HEK293 (cell line): ENCODE data around the gene KIF2C.
A peak's percentile ranks its signal among the peaks of the same experiment; 100 is the strongest.

ENCODE experiments used
- CTCF ChIA-PET: fragments of 350-600 bp; formaldehyde crosslinking; extraction: SDS; loops from one replicate; lab custom pipeline; 2021; ENCODE audit warnings: antibody characterized with exemption; lab: Yijun Ruan, JAX
- POLR2A ChIA-PET: fragments of 300-600 bp; formaldehyde crosslinking; extraction: SDS; loops from one replicate; lab custom pipeline; 2020; ENCODE audit warnings: antibody characterized with exemption, inconsistent platforms; lab: Yijun Ruan, JAX
- H3K27ac ChIP-seq: fragments of 200-500 bp; sonication (Bioruptor generic); 2 replicates; pipeline ENCODE4 v1.5.1; 2014; ENCODE audit warnings: low read depth, low read length, control low read depth, inconsistent platforms; ENCODE audit errors: extremely low read depth
- H3K36me3 ChIP-seq, 2 experiments: fragments of 200-500 bp in 1 of 2; sonication (Bioruptor generic) in 1 of 2; 1 replicate in 1 of 2; 2 replicates in 1 of 2; pipeline ENCODE4 v1.5.1; 2014 to 2017; ENCODE audit warnings: inconsistent platforms in 2 of 2, low read length in 2 of 2; ENCODE audit not compliant: control insufficient read depth in 2 of 2, insufficient read depth in 1 of 2
- H3K4me1 ChIP-seq: fragments of 200-500 bp; sonication (Bioruptor generic); 2 replicates; pipeline ENCODE4 v1.5.1; 2014; ENCODE audit warnings: mild to moderate bottlenecking, low read length, inconsistent platforms; ENCODE audit not compliant: control insufficient read depth, insufficient read depth
- H3K4me3 ChIP-seq: 2 replicates; pipeline ENCODE4 v1.5.1; 2011; ENCODE audit warnings: low read depth, mild to moderate bottlenecking, control low read depth, low read length, moderate library complexity
- H3K9me3 ChIP-seq: fragments of 200-500 bp; sonication (Bioruptor generic); 2 replicates; pipeline ENCODE4 v1.5.1; 2014; ENCODE audit warnings: low read depth, low read length, inconsistent platforms; ENCODE audit not compliant: control insufficient read depth, insufficient read depth
- GLIS2 ChIP-seq: fragments of 450-650 bp; formaldehyde crosslinking; IDR thresholded peaks from 2 replicates; pipeline ENCODE4 v1.5.1; 2016; ENCODE audit warnings: missing biosample characterization, missing genetic modification characterization
- ZNF184 ChIP-seq: fragments of 450-650 bp; IDR thresholded peaks from 2 replicates; pipeline ENCODE4 v1.5.1; 2018; ENCODE audit warnings: missing biosample characterization, mild to moderate bottlenecking, missing genetic modification characterization
- ZNF366 ChIP-seq: fragments of 450-650 bp; formaldehyde crosslinking; conservative IDR thresholded peaks from 2 replicates; pipeline ENCODE4 v1.5.1; 2016; ENCODE audit warnings: missing biosample characterization, missing genetic modification characterization
- ZNF585B ChIP-seq: fragments of 450-650 bp; formaldehyde crosslinking; IDR thresholded peaks from 2 replicates; pipeline ENCODE4 v1.5.1; 2016; ENCODE audit warnings: missing biosample characterization, missing genetic modification characterization
- ZNF626 ChIP-seq: fragments of 450-650 bp; sonication (Bioruptor Pico); formaldehyde crosslinking; IDR thresholded peaks from 2 replicates; pipeline ENCODE4 v1.5.1; 2018; ENCODE audit warnings: missing biosample characterization, missing genetic modification characterization, inconsistent platforms
- ZNF830 ChIP-seq: fragments of 450-650 bp; IDR thresholded peaks from 2 replicates; pipeline ENCODE4 v1.5.0; 2018; ENCODE audit warnings: missing biosample characterization, missing genetic modification characterization, low read depth, mild to moderate bottlenecking, moderate library complexity
- TF ChIP-seq, protein P1 (sequence below): fragments of 450-650 bp; formaldehyde crosslinking; IDR thresholded peaks from 2 replicates; pipeline ENCODE4 v1.5.1; 2016; ENCODE audit warnings: missing biosample characterization, missing genetic modification characterization
- TF ChIP-seq, protein P2 (sequence below): fragments of 450-650 bp; formaldehyde crosslinking; IDR thresholded peaks from 2 replicates; pipeline ENCODE4 v1.5.1; 2016; ENCODE audit warnings: missing biosample characterization, missing genetic modification characterization
- TF ChIP-seq, protein P3 (sequence below): fragments of 450-650 bp; formaldehyde crosslinking; IDR thresholded peaks from 2 replicates; pipeline ENCODE4 v1.5.1; 2016; ENCODE audit warnings: missing biosample characterization, missing genetic modification characterization
- TF ChIP-seq, protein P4 (sequence below): sonication (generic); formaldehyde crosslinking; IDR thresholded peaks from 2 replicates; pipeline ENCODE4 v1.8.1; 2022; ENCODE audit warnings: mild to moderate bottlenecking, moderate library complexity, missing genetic modification reagents

The KIF2C gene

DNA sequence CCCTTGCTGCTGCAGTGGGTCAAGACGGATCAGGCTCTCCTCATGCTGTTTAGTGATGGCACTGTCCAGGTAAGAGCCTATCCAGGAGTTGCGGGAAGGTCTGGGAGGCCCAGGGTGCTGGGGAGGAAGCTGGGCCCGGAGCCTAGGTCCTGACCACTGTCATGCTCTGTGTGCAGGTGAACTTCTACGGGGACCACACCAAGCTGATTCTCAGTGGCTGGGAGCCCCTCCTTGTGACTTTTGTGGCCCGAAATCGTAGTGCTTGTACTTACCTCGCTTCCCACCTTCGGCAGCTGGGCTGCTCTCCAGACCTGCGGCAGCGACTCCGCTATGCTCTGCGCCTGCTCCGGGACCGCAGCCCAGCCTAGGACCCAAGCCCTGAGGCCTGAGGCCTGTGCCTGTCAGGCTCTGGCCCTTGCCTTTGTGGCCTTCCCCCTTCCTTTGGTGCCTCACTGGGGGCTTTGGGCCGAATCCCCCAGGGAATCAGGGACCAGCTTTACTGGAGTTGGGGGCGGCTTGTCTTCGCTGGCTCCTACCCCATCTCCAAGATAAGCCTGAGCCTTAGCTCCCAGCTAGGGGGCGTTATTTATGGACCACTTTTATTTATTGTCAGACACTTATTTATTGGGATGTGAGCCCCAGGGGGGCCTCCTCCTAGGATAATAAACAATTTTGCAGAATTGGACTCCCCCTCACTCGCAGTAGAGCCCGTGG, 65.8 kb downstream of the KIF2C start (continued):
- no peak for TF ChIP-seq ZNF184 (tag by site-specific recombination)
- TF ChIP-seq, protein P1, sequence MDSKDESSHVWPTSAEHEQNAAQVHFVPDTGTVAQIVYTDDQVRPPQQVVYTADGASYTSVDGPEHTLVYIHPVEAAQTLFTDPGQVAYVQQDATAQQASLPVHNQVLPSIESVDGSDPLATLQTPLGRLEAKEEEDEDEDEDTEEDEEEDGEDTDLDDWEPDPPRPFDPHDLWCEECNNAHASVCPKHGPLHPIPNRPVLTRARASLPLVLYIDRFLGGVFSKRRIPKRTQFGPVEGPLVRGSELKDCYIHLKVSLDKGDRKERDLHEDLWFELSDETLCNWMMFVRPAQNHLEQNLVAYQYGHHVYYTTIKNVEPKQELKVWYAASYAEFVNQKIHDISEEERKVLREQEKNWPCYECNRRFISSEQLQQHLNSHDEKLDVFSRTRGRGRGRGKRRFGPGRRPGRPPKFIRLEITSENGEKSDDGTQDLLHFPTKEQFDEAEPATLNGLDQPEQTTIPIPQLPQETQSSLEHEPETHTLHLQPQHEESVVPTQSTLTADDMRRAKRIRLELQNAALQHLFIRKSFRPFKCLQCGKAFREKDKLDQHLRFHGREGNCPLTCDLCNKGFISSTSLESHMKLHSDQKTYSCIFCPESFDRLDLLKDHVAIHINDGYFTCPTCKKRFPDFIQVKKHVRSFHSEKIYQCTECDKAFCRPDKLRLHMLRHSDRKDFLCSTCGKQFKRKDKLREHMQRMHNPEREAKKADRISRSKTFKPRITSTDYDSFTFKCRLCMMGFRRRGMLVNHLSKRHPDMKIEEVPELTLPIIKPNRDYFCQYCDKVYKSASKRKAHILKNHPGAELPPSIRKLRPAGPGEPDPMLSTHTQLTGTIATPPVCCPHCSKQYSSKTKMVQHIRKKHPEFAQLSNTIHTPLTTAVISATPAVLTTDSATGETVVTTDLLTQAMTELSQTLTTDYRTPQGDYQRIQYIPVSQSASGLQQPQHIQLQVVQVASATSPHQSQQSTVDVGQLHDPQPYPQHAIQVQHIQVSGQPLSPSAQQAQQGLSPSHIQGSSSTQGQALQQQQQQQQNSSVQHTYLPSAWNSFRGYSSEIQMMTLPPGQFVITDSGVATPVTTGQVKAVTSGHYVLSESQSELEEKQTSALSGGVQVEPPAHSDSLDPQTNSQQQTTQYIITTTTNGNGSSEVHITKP: no peak
- TF ChIP-seq, protein P2, sequence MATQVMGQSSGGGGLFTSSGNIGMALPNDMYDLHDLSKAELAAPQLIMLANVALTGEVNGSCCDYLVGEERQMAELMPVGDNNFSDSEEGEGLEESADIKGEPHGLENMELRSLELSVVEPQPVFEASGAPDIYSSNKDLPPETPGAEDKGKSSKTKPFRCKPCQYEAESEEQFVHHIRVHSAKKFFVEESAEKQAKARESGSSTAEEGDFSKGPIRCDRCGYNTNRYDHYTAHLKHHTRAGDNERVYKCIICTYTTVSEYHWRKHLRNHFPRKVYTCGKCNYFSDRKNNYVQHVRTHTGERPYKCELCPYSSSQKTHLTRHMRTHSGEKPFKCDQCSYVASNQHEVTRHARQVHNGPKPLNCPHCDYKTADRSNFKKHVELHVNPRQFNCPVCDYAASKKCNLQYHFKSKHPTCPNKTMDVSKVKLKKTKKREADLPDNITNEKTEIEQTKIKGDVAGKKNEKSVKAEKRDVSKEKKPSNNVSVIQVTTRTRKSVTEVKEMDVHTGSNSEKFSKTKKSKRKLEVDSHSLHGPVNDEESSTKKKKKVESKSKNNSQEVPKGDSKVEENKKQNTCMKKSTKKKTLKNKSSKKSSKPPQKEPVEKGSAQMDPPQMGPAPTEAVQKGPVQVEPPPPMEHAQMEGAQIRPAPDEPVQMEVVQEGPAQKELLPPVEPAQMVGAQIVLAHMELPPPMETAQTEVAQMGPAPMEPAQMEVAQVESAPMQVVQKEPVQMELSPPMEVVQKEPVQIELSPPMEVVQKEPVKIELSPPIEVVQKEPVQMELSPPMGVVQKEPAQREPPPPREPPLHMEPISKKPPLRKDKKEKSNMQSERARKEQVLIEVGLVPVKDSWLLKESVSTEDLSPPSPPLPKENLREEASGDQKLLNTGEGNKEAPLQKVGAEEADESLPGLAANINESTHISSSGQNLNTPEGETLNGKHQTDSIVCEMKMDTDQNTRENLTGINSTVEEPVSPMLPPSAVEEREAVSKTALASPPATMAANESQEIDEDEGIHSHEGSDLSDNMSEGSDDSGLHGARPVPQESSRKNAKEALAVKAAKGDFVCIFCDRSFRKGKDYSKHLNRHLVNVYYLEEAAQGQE: no peak

DNA sequence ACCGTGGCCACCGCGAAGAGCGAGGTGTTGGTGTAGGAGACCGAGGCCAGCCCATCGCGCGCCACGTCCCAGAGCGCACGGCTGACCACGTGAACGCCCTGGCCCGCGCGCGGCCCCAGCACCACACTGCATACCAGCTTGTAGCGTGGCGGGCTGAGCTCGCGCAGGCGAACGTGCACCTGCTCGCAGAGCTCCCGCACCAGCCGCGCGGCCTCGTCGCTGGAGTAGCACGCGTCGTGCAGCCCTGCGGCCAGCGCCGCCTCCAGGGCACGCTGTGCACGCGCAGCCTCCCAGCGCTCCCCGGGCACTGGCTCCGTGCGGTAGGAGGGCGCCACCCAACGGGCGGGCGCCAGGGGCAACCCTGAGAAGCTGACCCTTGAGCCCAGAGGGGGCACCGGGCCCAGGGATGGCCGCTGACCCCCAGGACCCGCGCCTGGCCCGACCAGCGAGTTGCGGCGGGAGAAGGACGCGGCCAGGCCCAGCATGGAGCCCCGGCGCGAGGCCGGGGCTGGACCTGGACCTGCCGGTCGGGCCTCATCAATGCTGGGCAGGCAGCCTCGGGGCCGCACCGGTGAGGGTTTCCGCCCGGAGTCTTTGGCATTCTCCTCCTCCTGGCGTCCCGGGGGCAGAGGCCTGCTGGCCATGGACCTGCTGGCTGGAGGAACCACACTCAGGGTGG, 66.5 kb downstream of the KIF2C start:
- ChIA-PET CTCF (interaction anchor here (0.6 kb wide), 1 partner anchor 39 kb away, joined by 3 read pairs; no protein-coding TSS in a partner anchor), POLR2A (interaction anchor here (0.5 to 4.0 kb wide), 4 partner anchors 13 to 76 kb away, joined by 3 to 84 read pairs (median 4); partner anchors contain the start of gene RPS8)
- H3K9me3 ChIP-seq: no peaks in the 10 kb centered on the region
- H3K4me1 ChIP-seq: peaks cover 19% of the 10 kb centered on the region
- H3K27ac ChIP-seq: peak overlapping the region; percentile 72; the same call in 1 of the 2 replicates
- no peak for TF ChIP-seq ZNF830 (tag by site-specific recombination)
- TF ChIP-seq, protein P3, sequence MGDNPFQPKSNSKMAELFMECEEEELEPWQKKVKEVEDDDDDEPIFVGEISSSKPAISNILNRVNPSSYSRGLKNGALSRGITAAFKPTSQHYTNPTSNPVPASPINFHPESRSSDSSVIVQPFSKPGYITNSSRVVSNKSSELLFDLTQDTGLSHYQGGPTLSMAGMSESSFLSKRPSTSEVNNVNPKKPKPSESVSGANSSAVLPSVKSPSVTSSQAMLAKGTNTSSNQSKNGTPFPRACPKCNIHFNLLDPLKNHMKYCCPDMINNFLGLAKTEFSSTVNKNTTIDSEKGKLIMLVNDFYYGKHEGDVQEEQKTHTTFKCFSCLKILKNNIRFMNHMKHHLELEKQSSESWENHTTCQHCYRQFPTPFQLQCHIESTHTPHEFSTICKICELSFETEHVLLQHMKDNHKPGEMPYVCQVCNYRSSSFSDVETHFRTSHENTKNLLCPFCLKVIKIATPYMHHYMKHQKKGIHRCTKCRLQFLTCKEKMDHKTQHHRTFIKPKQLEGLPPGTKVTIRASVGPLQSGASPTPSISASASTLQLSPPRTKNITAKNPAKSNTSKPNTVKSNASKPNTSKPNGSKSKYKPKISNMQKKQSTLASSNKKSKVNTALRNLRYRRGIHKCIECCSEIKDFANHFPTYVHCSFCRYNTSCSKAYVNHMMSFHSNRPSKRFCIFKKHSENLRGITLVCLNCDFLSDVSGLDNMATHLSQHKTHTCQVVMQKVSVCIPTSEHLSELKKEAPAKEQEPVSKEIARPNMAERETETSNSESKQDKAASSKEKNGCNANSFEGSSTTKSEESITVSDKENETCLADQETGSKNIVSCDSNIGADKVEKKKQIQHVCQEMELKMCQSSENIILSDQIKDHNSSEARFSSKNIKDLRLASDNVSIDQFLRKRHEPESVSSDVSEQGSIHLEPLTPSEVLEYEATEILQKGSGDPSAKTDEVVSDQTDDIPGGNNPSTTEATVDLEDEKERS (tag by site-specific recombination): no peak
- TF ChIP-seq, protein P4, sequence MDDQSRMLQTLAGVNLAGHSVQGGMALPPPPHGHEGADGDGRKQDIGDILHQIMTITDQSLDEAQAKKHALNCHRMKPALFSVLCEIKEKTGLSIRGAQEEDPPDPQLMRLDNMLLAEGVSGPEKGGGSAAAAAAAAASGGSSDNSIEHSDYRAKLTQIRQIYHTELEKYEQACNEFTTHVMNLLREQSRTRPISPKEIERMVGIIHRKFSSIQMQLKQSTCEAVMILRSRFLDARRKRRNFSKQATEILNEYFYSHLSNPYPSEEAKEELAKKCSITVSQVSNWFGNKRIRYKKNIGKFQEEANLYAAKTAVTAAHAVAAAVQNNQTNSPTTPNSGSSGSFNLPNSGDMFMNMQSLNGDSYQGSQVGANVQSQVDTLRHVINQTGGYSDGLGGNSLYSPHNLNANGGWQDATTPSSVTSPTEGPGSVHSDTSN: no peak
- TF ChIP-seq ZNF366 (tag by site-specific recombination): no peak
- TF ChIP-seq GLIS2 (tag by site-specific recombination): no peak
- no peak for TF ChIP-seq ZNF585B (tag by site-specific recombination)
- no peak for TF ChIP-seq ZNF626 (tag by site-specific recombination)
- H3K4me3 ChIP-seq: no peak overlapping the region
- peaks cover 0 to 59% of the 10 kb centered on the region in 2 experiments; a peak in 1 of 3 replicates for H3K36me3 ChIP-seq
